K562 (cell line): Measurements from ENCODE around the gene SLC48A1. TPM values are rescaled to one million over a fixed set of nuclear protein-coding genes. Genes with fewer than 3 reads are reported as not detected.

ENCODE experiments used
- ATAC-seq: fragments of 200-7000 bp; cut with Tn5 transposase; 3 replicates; pipeline ENCODE4 v1.9.1; 2020; ENCODE audit warnings: moderate library complexity
- BruUV-seq: library from RNA; stranded (reverse); fragments of 400-500 nt; replicated peaks from 2 replicates; lab custom pipeline; 2021; lab: Mats Ljungman, UMichigan
- CTCF ChIA-PET: fragments of 300-600 bp; formaldehyde crosslinking; extraction: SDS; loops from one replicate; lab custom pipeline; 2021; ENCODE audit warnings: low intra/inter-chr PET ratio; lab: Yijun Ruan, JAX
- POLR2A ChIA-PET: fragments of 300-600, 350-650 bp; sonication (Branson Sonifier 250); formaldehyde crosslinking; extraction: SDS; loops from one replicate; lab custom pipeline; 2021; ENCODE audit warnings: antibody characterized with exemption, inconsistent platforms; lab: Yijun Ruan, JAX
- DNase-seq, 4 experiments: peaks; one replicate each; pipeline versions ENCODE4 v3.0.0 to v3.0.0-alpha.2; 2011 to 2018; ENCODE audit warnings: low spot score in 3 of 4, mixed read lengths in 3 of 4; ENCODE audit errors: extremely low read depth in 1 of 4
- FAIRE-seq: peaks from 2 replicates; lab custom pipeline; 2011; peaks lifted over from hg19 to GRCh38; lab: Jason Lieb, UNC
- H2AFZ ChIP-seq: 2 replicates; pipeline ENCODE4 v1.6.0; 2011; ENCODE audit warnings: low read depth, low read length, control low read depth, inconsistent platforms
- H3K27ac ChIP-seq: fragments of 200-600 bp; 3 replicates; pipeline ENCODE4 v1.8.0; 2011; ENCODE audit warnings: low read depth, mild to moderate bottlenecking, control low read depth, inconsistent platforms, low read length, moderate library complexity, mixed read lengths; ENCODE audit errors: extremely low read depth
- H3K27me3 ChIP-seq, 2 experiments: fragments of 300-600 bp in 1 of 2; 2 replicates in 1 of 2; 3 replicates in 1 of 2; pipeline versions ENCODE4 v1.6.0 to v1.8.0; 2011; ENCODE audit warnings: inconsistent platforms in 2 of 2, low read length in 2 of 2, mild to moderate bottlenecking in 1 of 2, mixed read lengths in 1 of 2, moderate library complexity in 1 of 2; ENCODE audit not compliant: control insufficient read depth in 2 of 2, insufficient read depth in 2 of 2
- H3K36me3 ChIP-seq: fragments of 300-600 bp; 3 replicates; pipeline ENCODE4 v1.8.0; 2011; ENCODE audit warnings: mild to moderate bottlenecking, low read length, inconsistent platforms; ENCODE audit not compliant: control insufficient read depth, insufficient read depth
- H3K4me1 ChIP-seq, 2 experiments: fragments of 200-600 bp in 1 of 2; replicated peaks in 1 of 2; 2 replicates in 1 of 2; 3 replicates in 1 of 2; pipeline versions ENCODE4 v1.5.1 to v1.8.0; 2011; ENCODE audit warnings: inconsistent platforms in 2 of 2, low read length in 2 of 2, mild to moderate bottlenecking in 1 of 2, mixed read lengths in 1 of 2, moderate library complexity in 1 of 2; ENCODE audit not compliant: control insufficient read depth in 2 of 2, insufficient read depth in 2 of 2
- H3K4me2 ChIP-seq: 2 replicates; pipeline ENCODE4 v1.6.1; 2011; ENCODE audit warnings: low read length, control low read depth, inconsistent platforms, mixed read lengths; ENCODE audit not compliant: insufficient read depth
- H3K4me3 ChIP-seq: fragments of 200-600 bp; sonication (generic), shearing (Covaris generic); 2 replicates; pipeline ENCODE4 v1.5.1; 2016; ENCODE audit warnings: control low read depth, inconsistent platforms
- H3K79me2 ChIP-seq: fragments of 200-600 bp; 3 replicates; pipeline ENCODE4 v1.8.0; 2011; ENCODE audit warnings: low read length, inconsistent platforms; ENCODE audit not compliant: control insufficient read depth, insufficient read depth
- H3K9ac ChIP-seq, 2 experiments: 2 replicates each; pipeline versions ENCODE4 v1.6.0 to v1.6.1; 2011; ENCODE audit warnings: low read depth in 2 of 2, low read length in 2 of 2, control low read depth in 1 of 2, inconsistent platforms in 1 of 2, mild to moderate bottlenecking in 1 of 2, mixed read lengths in 1 of 2; ENCODE audit not compliant: insufficient read depth in 1 of 2
- H3K9me1 ChIP-seq: one replicate; pipeline ENCODE4 v1.6.0; 2011; ENCODE audit warnings: inconsistent platforms, mild to moderate bottlenecking, low read length, moderate library complexity; ENCODE audit not compliant: control insufficient read depth, insufficient read depth
- H3K9me3 ChIP-seq: replicated peaks from 2 replicates; pipeline ENCODE4 v1.5.1; 2011; ENCODE audit warnings: low read depth, low read length, inconsistent platforms; ENCODE audit not compliant: control insufficient read depth, insufficient read depth
- H4K20me1 ChIP-seq: replicated peaks from 2 replicates; pipeline ENCODE4 v1.6.1; 2011; ENCODE audit warnings: low read length, inconsistent platforms, mixed read lengths; ENCODE audit not compliant: control insufficient read depth, insufficient read depth
- CBX1 ChIP-seq: sonication (generic); IDR thresholded peaks from 2 replicates; pipeline ENCODE4 v1.6.1; 2016; ENCODE audit warnings: antibody characterized with exemption, low read depth, mild to moderate bottlenecking
- NCOA6 ChIP-seq: fragments of 450-650 bp; IDR thresholded peaks from 2 replicates; pipeline ENCODE4 v1.6.1; 2017; ENCODE audit warnings: mild to moderate bottlenecking
- POLR2G ChIP-seq: fragments of 200-400 bp; formaldehyde crosslinking; IDR thresholded peaks from 2 replicates; pipeline ENCODE4 v1.6.1; 2017; ENCODE audit warnings: low read depth, mild to moderate bottlenecking, antibody characterized with exemption, low read length, moderate library complexity
- RBFOX2 ChIP-seq: fragments of 200-400 bp; formaldehyde crosslinking; IDR thresholded peaks from 2 replicates; pipeline ENCODE4 v1.6.1; 2017; ENCODE audit warnings: low read depth, mild to moderate bottlenecking, low read length, moderate library complexity
- RBM22 ChIP-seq: fragments of 200-400 bp; formaldehyde crosslinking; IDR thresholded peaks from 2 replicates; pipeline ENCODE4 v1.6.1; 2018; ENCODE audit warnings: low read length, low read depth; ENCODE audit not compliant: poor library complexity, severe bottlenecking
- TEAD2 ChIP-seq: fragments of 450-650 bp; IDR thresholded peaks from 2 replicates; pipeline ENCODE4 v1.6.1; 2016; ENCODE audit warnings: missing genetic modification characterization, control low read depth, missing compliant biosample characterization
- ZNF3 ChIP-seq: fragments of 250-450 bp; sonication (Bioruptor Pico); IDR thresholded peaks from 2 replicates; pipeline ENCODE4 v1.5.0; 2021; ENCODE audit warnings: mild to moderate bottlenecking, moderate library complexity
- ZNF764 ChIP-seq: fragments of 250-450 bp; sonication (Bioruptor Pico); IDR thresholded peaks from 2 replicates; pipeline ENCODE4 v1.4.0; 2020; ENCODE audit warnings: low read depth, mild to moderate bottlenecking, moderate library complexity
- ZNF780A ChIP-seq: fragments of 250-450 bp; sonication (Bioruptor Pico); IDR thresholded peaks from 2 replicates; pipeline ENCODE4 v1.5.0; 2021; ENCODE audit warnings: mild to moderate bottlenecking
- WGBS: fragments of 100-300 bp; shearing (Covaris generic); methylation state at CpG from one replicate; pipeline ENCODE4 v1.1.6; 2016; ENCODE audit warnings: low coverage, mixed read lengths; ENCODE audit not compliant: insufficient coverage; ENCODE audit errors: missing lambda C conversion rate; 5-methylcytosine and 5-hydroxymethylcytosine counted together
- in situ Hi-C: fragments of 300-500 bp; cut with MboI; formaldehyde crosslinking; loops from 4 replicates; pipeline ENCODE4 v1.15.0; 2018; ENCODE audit warnings: inconsistent platforms, mixed read lengths
- intact Hi-C: fragments of 100-400 bp; cut with micrococcal nuclease; formaldehyde crosslinking; loops from 2 replicates; pipeline ENCODE4 v1.14.2; 2022
- polyA plus RNA-seq, 8 experiments: library from polyadenylated mRNA; depleted of rRNA in 4 of 8; stranded (reverse) in 5 of 8; unstranded in 3 of 8; fragments of >200 nt; fragmentation: Nextera tagmentation in 2 of 8; fragmentation: Illumina TruSeq in 1 of 8; extraction: Ambion mirVana in 2 of 8; extraction: Trizol in 1 of 8; gene quantifications; 2 replicates each; pipeline versions ENCODE4 v1.2.1 to v1.2.3, GENCODE V29; 2011 to 2014; ENCODE audit warnings: inconsistent platforms in 1 of 8, missing spikeins in 1 of 8
- total RNA-seq, 7 experiments: library from RNA; depleted of rRNA in 6 of 7; stranded (reverse); fragments of >200 nt in 6 of 7; fragmentation: Illumina TruSeq in 2 of 7; extraction: Trizol in 2 of 7; gene quantifications; 2 replicates each; pipeline versions ENCODE4 v1.2.1 to v1.2.3, GENCODE V29; 2011 to 2021; ENCODE audit warnings: low replicate concordance in 1 of 7

Gene SLC48A1
- total and polyA plus RNA-seq, 9 of the 15 experiments (the other 6 are each of a cell fraction or from before 2014, with no cell fraction given) = 10.7 to 37.5 (median 18.7) TPM

GRCh38 chr12:47790676-47791350 lies 17.8 kb downstream of the SLC48A1 start:
- ChIA-PET POLR2A (interaction anchor here (0.8 to 2.6 kb wide), 5 partner anchors 9 to 84 kb away, joined by 3 to 8 read pairs (median 5); no protein-coding TSS in a partner anchor), CTCF (no interaction called here)
- no peak overlapping the region for H3K4me3 ChIP-seq
- H2AFZ ChIP-seq = no peak overlapping the region
- in situ Hi-C loops = no loop called here
- H3K9ac ChIP-seq = no peak overlapping the region
- no peaks in the 10 kb centered on the region for H3K9me3 ChIP-seq
- peaks cover 0 to 13% of the 10 kb centered on the region in 2 experiments; a peak in 1 of 5 replicates for H3K4me1 ChIP-seq
- no peak for DNase-seq
- H3K9me1 ChIP-seq = no peaks in the 10 kb centered on the region
- H3K36me3 ChIP-seq = peaks cover 100% of the 10 kb centered on the region; the same call in 2 of the 3 replicates
- no peak overlapping the region for H3K27ac ChIP-seq
- H3K79me2 ChIP-seq = no peaks in the 10 kb centered on the region; the same call in 2 of the 3 replicates
- FAIRE-seq = no peak
- H3K27me3 ChIP-seq = no peaks in the 10 kb centered on the region
- intact Hi-C loops = no loop called here
- TF ChIP-seq ZNF764 = no peak
- peak; percentile 38; the same call in 1 of the 2 replicates for TF ChIP-seq POLR2G
- no peak for TF ChIP-seq ZNF780A (CRISPR knock-in tag)
- no peak for TF ChIP-seq TEAD2 (tag)
- 0 out of 2 replicates have a peak, but pooled peaks have one; percentile 3 for TF ChIP-seq RBFOX2
- no peak for TF ChIP-seq CBX1
- TF ChIP-seq NCOA6 = no peak
- TF ChIP-seq ZNF3 = no peak
- TF ChIP-seq RBM22 = peak; percentile 24
- H4K20me1 ChIP-seq = 0 out of 2 replicates have a peak, but pooled peaks cover 6% of the 10 kb centered on the region
- no peak for ATAC-seq
- H3K4me2 ChIP-seq = no peak overlapping the region
- WGBS = 90% methylated on average over 16 of the region's 20 CpGs
- BruUV-seq = no TSS peak
